K562 (cell line): Measurements from ENCODE around the gene MORC4. TPM values are rescaled to one million over a fixed set of nuclear protein-coding genes. Genes with fewer than 3 reads are reported as not detected.

Experiments used
- ATAC-seq: fragments of 200-7000 bp; cut with Tn5 transposase; 3 replicates; pipeline ENCODE4 v1.9.1; 2020; ENCODE audit warnings: moderate library complexity
- BruUV-seq: library from RNA; stranded (reverse); fragments of 400-500 nt; replicated peaks from 2 replicates; lab custom pipeline; 2021; lab: Mats Ljungman, UMichigan
- CTCF ChIA-PET: fragments of 300-600 bp; formaldehyde crosslinking; extraction: SDS; loops from one replicate; lab custom pipeline; 2021; ENCODE audit warnings: low intra/inter-chr PET ratio; lab: Yijun Ruan, JAX
- POLR2A ChIA-PET: fragments of 300-600, 350-650 bp; sonication (Branson Sonifier 250); formaldehyde crosslinking; extraction: SDS; loops from one replicate; lab custom pipeline; 2021; ENCODE audit warnings: antibody characterized with exemption, inconsistent platforms; lab: Yijun Ruan, JAX
- DNase-seq, 4 experiments: peaks; one replicate each; pipeline versions ENCODE4 v3.0.0 to v3.0.0-alpha.2; 2011 to 2018; ENCODE audit warnings: low spot score in 3 of 4, mixed read lengths in 3 of 4; ENCODE audit errors: extremely low read depth in 1 of 4
- FAIRE-seq: peaks from 2 replicates; lab custom pipeline; 2011; peaks lifted over from hg19 to GRCh38; lab: Jason Lieb, UNC
- H2AFZ ChIP-seq: 2 replicates; pipeline ENCODE4 v1.6.0; 2011; ENCODE audit warnings: low read depth, low read length, control low read depth, inconsistent platforms
- H3K27ac ChIP-seq: fragments of 200-600 bp; 3 replicates; pipeline ENCODE4 v1.8.0; 2011; ENCODE audit warnings: low read depth, mild to moderate bottlenecking, control low read depth, inconsistent platforms, low read length, moderate library complexity, mixed read lengths; ENCODE audit errors: extremely low read depth
- H3K27me3 ChIP-seq, 2 experiments: fragments of 300-600 bp in 1 of 2; 2 replicates in 1 of 2; 3 replicates in 1 of 2; pipeline versions ENCODE4 v1.6.0 to v1.8.0; 2011; ENCODE audit warnings: inconsistent platforms in 2 of 2, low read length in 2 of 2, mild to moderate bottlenecking in 1 of 2, mixed read lengths in 1 of 2, moderate library complexity in 1 of 2; ENCODE audit not compliant: control insufficient read depth in 2 of 2, insufficient read depth in 2 of 2
- H3K36me3 ChIP-seq: fragments of 300-600 bp; 3 replicates; pipeline ENCODE4 v1.8.0; 2011; ENCODE audit warnings: mild to moderate bottlenecking, low read length, inconsistent platforms; ENCODE audit not compliant: control insufficient read depth, insufficient read depth
- H3K4me1 ChIP-seq, 2 experiments: fragments of 200-600 bp in 1 of 2; replicated peaks in 1 of 2; 2 replicates in 1 of 2; 3 replicates in 1 of 2; pipeline versions ENCODE4 v1.5.1 to v1.8.0; 2011; ENCODE audit warnings: inconsistent platforms in 2 of 2, low read length in 2 of 2, mild to moderate bottlenecking in 1 of 2, mixed read lengths in 1 of 2, moderate library complexity in 1 of 2; ENCODE audit not compliant: control insufficient read depth in 2 of 2, insufficient read depth in 2 of 2
- H3K4me2 ChIP-seq: 2 replicates; pipeline ENCODE4 v1.6.1; 2011; ENCODE audit warnings: low read length, control low read depth, inconsistent platforms, mixed read lengths; ENCODE audit not compliant: insufficient read depth
- H3K4me3 ChIP-seq: fragments of 200-600 bp; sonication (generic), shearing (Covaris generic); 2 replicates; pipeline ENCODE4 v1.5.1; 2016; ENCODE audit warnings: control low read depth, inconsistent platforms
- H3K79me2 ChIP-seq: fragments of 200-600 bp; 3 replicates; pipeline ENCODE4 v1.8.0; 2011; ENCODE audit warnings: low read length, inconsistent platforms; ENCODE audit not compliant: control insufficient read depth, insufficient read depth
- H3K9ac ChIP-seq, 2 experiments: 2 replicates each; pipeline versions ENCODE4 v1.6.0 to v1.6.1; 2011; ENCODE audit warnings: low read depth in 2 of 2, low read length in 2 of 2, control low read depth in 1 of 2, inconsistent platforms in 1 of 2, mild to moderate bottlenecking in 1 of 2, mixed read lengths in 1 of 2; ENCODE audit not compliant: insufficient read depth in 1 of 2
- H3K9me1 ChIP-seq: one replicate; pipeline ENCODE4 v1.6.0; 2011; ENCODE audit warnings: inconsistent platforms, mild to moderate bottlenecking, low read length, moderate library complexity; ENCODE audit not compliant: control insufficient read depth, insufficient read depth
- H3K9me3 ChIP-seq: replicated peaks from 2 replicates; pipeline ENCODE4 v1.5.1; 2011; ENCODE audit warnings: low read depth, low read length, inconsistent platforms; ENCODE audit not compliant: control insufficient read depth, insufficient read depth
- H4K20me1 ChIP-seq: replicated peaks from 2 replicates; pipeline ENCODE4 v1.6.1; 2011; ENCODE audit warnings: low read length, inconsistent platforms, mixed read lengths; ENCODE audit not compliant: control insufficient read depth, insufficient read depth
- NEUROD1 ChIP-seq: fragments of 150-350 bp; IDR thresholded peaks from 2 replicates; pipeline ENCODE4 v1.6.1; 2014; ENCODE audit warnings: borderline replicate concordance, low read length, low read depth; ENCODE audit not compliant: partially characterized antibody
- NFYB ChIP-seq: IDR thresholded peaks from 2 replicates; pipeline ENCODE4 v1.6.1; 2011; ENCODE audit warnings: mild to moderate bottlenecking, moderate library complexity; ENCODE audit not compliant: insufficient read length; ENCODE audit errors: extremely low read depth
- STAG1 ChIP-seq: sonication (generic); formaldehyde crosslinking; IDR thresholded peaks from 2 replicates; pipeline ENCODE4 v1.5.0; 2020; ENCODE audit warnings: missing genetic modification reagents, borderline replicate concordance
- WHSC1 ChIP-seq: IDR thresholded peaks from one replicate; pipeline ENCODE4 v1.6.1; 2012; ENCODE audit warnings: low read length, control low read depth, inconsistent platforms
- YBX1 ChIP-seq: fragments of 450-650 bp; IDR thresholded peaks from 2 replicates; pipeline ENCODE4 v1.7.1; 2016; ENCODE audit warnings: mild to moderate bottlenecking
- ZNF316 ChIP-seq: fragments of 450-650 bp; IDR thresholded peaks from 2 replicates; pipeline ENCODE4 v1.6.1; 2016
- WGBS: fragments of 100-300 bp; shearing (Covaris generic); methylation state at CpG from one replicate; pipeline ENCODE4 v1.1.6; 2016; ENCODE audit warnings: low coverage, mixed read lengths; ENCODE audit not compliant: insufficient coverage; ENCODE audit errors: missing lambda C conversion rate; 5-methylcytosine and 5-hydroxymethylcytosine counted together
- in situ Hi-C: fragments of 300-500 bp; cut with MboI; formaldehyde crosslinking; loops from 4 replicates; pipeline ENCODE4 v1.15.0; 2018; ENCODE audit warnings: inconsistent platforms, mixed read lengths
- intact Hi-C: fragments of 100-400 bp; cut with micrococcal nuclease; formaldehyde crosslinking; loops from 2 replicates; pipeline ENCODE4 v1.14.2; 2022
- polyA plus RNA-seq, 8 experiments: library from polyadenylated mRNA; depleted of rRNA in 4 of 8; stranded (reverse) in 5 of 8; unstranded in 3 of 8; fragments of >200 nt; fragmentation: Nextera tagmentation in 2 of 8; fragmentation: Illumina TruSeq in 1 of 8; extraction: Ambion mirVana in 2 of 8; extraction: Trizol in 1 of 8; gene quantifications; 2 replicates each; pipeline versions ENCODE4 v1.2.1 to v1.2.3, GENCODE V29; 2011 to 2014; ENCODE audit warnings: inconsistent platforms in 1 of 8, missing spikeins in 1 of 8
- total RNA-seq, 7 experiments: library from RNA; depleted of rRNA in 6 of 7; stranded (reverse); fragments of >200 nt in 6 of 7; fragmentation: Illumina TruSeq in 2 of 7; extraction: Trizol in 2 of 7; gene quantifications; 2 replicates each; pipeline versions ENCODE4 v1.2.1 to v1.2.3, GENCODE V29; 2011 to 2021; ENCODE audit warnings: low replicate concordance in 1 of 7
- TF ChIP-seq, protein P1 (sequence below), 2 experiments: fragments of 450-650 bp; formaldehyde crosslinking in 1 of 2; IDR thresholded peaks; 2 replicates each; pipeline versions ENCODE4 v1.4.0 to v1.6.1; 2014 to 2020; ENCODE audit warnings: mild to moderate bottlenecking in 2 of 2, borderline replicate concordance in 1 of 2, low read depth in 1 of 2
- TF ChIP-seq, protein P2 (sequence below): fragments of 450-650 bp; formaldehyde crosslinking; IDR thresholded peaks from 2 replicates; pipeline ENCODE4 v1.4.0; 2020; ENCODE audit warnings: mild to moderate bottlenecking, moderate library complexity
- TF ChIP-seq, protein P3 (sequence below), 3 experiments: IDR thresholded peaks in 2 of 3; conservative IDR thresholded peaks in 1 of 3; 2 replicates each; pipeline ENCODE4 v1.5.1; 2011 to 2012; ENCODE audit warnings: low read length in 3 of 3, mild to moderate bottlenecking in 3 of 3, control low read depth in 2 of 3, improper control_type of control experiment in 1 of 3, inconsistent platforms in 1 of 3, low read depth in 1 of 3, mixed read lengths in 1 of 3, moderate library complexity in 1 of 3; ENCODE audit not compliant: insufficient read depth in 2 of 3

Gene MORC4
- total and polyA plus RNA-seq, 9 of the 15 experiments (the other 6 are each of a cell fraction or from before 2014, with no cell fraction given), result 0.04 to 0.53 (median 0.18) TPM

DNA sequence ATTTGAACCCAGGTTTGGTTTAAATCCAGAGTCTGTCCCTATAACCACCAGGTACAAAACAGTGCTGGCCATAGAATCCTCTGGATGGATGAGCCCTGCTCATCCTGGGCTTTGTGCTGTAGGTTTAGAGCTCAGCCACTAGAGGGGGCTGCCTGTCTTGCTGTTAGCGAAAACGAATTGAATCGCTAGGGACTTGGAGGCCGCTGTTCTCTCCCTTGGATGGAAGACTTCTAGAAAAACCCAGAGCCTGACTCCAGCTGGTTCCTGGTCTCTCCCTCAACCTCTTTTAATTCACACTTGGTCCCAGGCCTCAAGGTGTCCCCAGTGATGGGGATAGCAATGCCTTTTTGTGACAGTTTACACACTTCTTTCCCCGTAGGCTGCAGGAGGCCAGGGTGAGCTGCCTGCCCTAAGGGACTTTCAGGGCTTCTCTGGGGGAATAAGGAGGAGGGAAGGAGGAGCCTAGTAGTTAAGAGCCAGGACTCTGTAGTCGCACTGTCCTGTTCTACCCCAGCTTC is 105.6 kb downstream of the MORC4 start:
- Histone ChIP-seq H3K9me1 (no peaks in the 10 kb centered on the region), H3K27me3 (no peaks in the 10 kb centered on the region), H4K20me1 (no peaks in the 10 kb centered on the region; the same call in 1 of the 2 replicates), H3K27ac (no peak overlapping the region), H3K9me3 (no peaks in the 10 kb centered on the region), H3K4me3 (no peak overlapping the region), H3K36me3 (no peaks in the 10 kb centered on the region), H3K4me2 (no peak overlapping the region), H3K9ac (no peak overlapping the region), H3K4me1 (no peaks in the 10 kb centered on the region), H2AFZ (no peak overlapping the region), H3K79me2 (no peaks in the 10 kb centered on the region)
- FAIRE-seq (peak; percentile 73), DNase-seq (peak; percentile 44 to 64 (median 56)), ATAC-seq (peak; percentile 93)
- BruUV-seq, result no TSS peak
- ChIA-PET CTCF (interaction anchor here (0.6 to 0.7 kb wide), 3 partner anchors 58 to 1000 kb away, joined by 3 read pairs; no protein-coding TSS in a partner anchor), POLR2A (interaction anchor here (0.7 kb wide), 1 partner anchor 22 kb away, joined by 4 read pairs; no protein-coding TSS in a partner anchor)
- in situ Hi-C loops (loop anchor here (25.0 kb wide), 1 partner anchor 993 kb away; no protein-coding TSS in a partner anchor), intact Hi-C loops (loop anchor here (2.0 to 10.0 kb wide), 6 partner anchors 58 to 998 kb away; partner anchors contain the start of genes NCBP2L and TSC22D3)
- WGBS, result 5% methylated on average over 5 of the region's 6 CpGs
- TF ChIP-seq, protein P1, sequence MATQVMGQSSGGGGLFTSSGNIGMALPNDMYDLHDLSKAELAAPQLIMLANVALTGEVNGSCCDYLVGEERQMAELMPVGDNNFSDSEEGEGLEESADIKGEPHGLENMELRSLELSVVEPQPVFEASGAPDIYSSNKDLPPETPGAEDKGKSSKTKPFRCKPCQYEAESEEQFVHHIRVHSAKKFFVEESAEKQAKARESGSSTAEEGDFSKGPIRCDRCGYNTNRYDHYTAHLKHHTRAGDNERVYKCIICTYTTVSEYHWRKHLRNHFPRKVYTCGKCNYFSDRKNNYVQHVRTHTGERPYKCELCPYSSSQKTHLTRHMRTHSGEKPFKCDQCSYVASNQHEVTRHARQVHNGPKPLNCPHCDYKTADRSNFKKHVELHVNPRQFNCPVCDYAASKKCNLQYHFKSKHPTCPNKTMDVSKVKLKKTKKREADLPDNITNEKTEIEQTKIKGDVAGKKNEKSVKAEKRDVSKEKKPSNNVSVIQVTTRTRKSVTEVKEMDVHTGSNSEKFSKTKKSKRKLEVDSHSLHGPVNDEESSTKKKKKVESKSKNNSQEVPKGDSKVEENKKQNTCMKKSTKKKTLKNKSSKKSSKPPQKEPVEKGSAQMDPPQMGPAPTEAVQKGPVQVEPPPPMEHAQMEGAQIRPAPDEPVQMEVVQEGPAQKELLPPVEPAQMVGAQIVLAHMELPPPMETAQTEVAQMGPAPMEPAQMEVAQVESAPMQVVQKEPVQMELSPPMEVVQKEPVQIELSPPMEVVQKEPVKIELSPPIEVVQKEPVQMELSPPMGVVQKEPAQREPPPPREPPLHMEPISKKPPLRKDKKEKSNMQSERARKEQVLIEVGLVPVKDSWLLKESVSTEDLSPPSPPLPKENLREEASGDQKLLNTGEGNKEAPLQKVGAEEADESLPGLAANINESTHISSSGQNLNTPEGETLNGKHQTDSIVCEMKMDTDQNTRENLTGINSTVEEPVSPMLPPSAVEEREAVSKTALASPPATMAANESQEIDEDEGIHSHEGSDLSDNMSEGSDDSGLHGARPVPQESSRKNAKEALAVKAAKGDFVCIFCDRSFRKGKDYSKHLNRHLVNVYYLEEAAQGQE (IDR thresholded peaks at IDR 0.05; ENCODE audit: borderline replicate concordance), result peak; percentile 43
- TF ChIP-seq, protein P1 (CRISPR knock-in tag; IDR thresholded peaks at IDR 0.05; ENCODE audit: low read depth), result no peak
- TF ChIP-seq YBX1 (no peak), NEUROD1 (no peak), STAG1 (peak; percentile 56; the same call in 1 of the 2 replicates), NFYB (no peak), ZNF316 (no peak), WHSC1 (no peak)
- TF ChIP-seq, protein P2, sequence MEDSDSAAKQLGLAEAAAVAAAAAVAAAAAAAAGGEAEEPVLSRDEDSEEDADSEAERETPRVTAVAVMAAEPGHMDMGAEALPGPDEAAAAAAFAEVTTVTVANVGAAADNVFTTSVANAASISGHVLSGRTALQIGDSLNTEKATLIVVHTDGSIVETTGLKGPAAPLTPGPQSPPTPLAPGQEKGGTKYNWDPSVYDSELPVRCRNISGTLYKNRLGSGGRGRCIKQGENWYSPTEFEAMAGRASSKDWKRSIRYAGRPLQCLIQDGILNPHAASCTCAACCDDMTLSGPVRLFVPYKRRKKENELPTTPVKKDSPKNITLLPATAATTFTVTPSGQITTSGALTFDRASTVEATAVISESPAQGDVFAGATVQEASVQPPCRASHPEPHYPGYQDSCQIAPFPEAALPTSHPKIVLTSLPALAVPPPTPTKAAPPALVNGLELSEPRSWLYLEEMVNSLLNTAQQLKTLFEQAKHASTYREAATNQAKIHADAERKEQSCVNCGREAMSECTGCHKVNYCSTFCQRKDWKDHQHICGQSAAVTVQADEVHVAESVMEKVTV, result 0 out of 2 replicates have a peak, but pooled peaks have one; percentile 15
- TF ChIP-seq, protein P3, sequence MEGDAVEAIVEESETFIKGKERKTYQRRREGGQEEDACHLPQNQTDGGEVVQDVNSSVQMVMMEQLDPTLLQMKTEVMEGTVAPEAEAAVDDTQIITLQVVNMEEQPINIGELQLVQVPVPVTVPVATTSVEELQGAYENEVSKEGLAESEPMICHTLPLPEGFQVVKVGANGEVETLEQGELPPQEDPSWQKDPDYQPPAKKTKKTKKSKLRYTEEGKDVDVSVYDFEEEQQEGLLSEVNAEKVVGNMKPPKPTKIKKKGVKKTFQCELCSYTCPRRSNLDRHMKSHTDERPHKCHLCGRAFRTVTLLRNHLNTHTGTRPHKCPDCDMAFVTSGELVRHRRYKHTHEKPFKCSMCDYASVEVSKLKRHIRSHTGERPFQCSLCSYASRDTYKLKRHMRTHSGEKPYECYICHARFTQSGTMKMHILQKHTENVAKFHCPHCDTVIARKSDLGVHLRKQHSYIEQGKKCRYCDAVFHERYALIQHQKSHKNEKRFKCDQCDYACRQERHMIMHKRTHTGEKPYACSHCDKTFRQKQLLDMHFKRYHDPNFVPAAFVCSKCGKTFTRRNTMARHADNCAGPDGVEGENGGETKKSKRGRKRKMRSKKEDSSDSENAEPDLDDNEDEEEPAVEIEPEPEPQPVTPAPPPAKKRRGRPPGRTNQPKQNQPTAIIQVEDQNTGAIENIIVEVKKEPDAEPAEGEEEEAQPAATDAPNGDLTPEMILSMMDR (IDR thresholded peaks at IDR 0.05 in 2 of 3, conservative IDR thresholded peaks at IDR 0.05 in 1 of 3; ENCODE audit: insufficient read depth in 2 of 3, low read depth in 1 of 3, low read length in 3 of 3), result peak; percentile 75 to 81 (median 79)
